Right lobe of liver (tissue), 6 donors: ENCODE data around the gene INTS3. TPM values are rescaled to one million over a fixed set of nuclear protein-coding genes. Genes with fewer than 3 reads are reported as not detected.

Source experiments
- ATAC-seq, 4 donors: fragments of 200-7000 bp; cut with Tn5 transposase; one replicate each; pipeline ENCODE4 v1.9.1; 2020; ENCODE audit warnings: mild to moderate bottlenecking in 4 of 4, moderate library complexity in 4 of 4
- DNase-seq, 3 donors: peaks; one replicate each; pipeline ENCODE4 v3.0.0-alpha.2; 2020
- H3K27ac ChIP-seq, 3 donors: fragments of 200-600 bp; one replicate each; pipeline ENCODE4 v1.8.0; 2022
- H3K27me3 ChIP-seq, 2 donors: fragments of 200-600 bp; one replicate each; pipeline ENCODE4 v1.8.0; 2022
- H3K36me3 ChIP-seq, 4 donors: fragments of 200-600 bp; sonication (generic) in 1 of 4; one replicate each; pipeline versions ENCODE4 v1.5.1 to v1.8.0; 2017 to 2022; ENCODE audit warnings: control low read depth in 1 of 4
- H3K4me1 ChIP-seq, 4 donors: fragments of 200-600 bp; sonication (generic) in 1 of 4; one replicate each; pipeline versions ENCODE4 v1.5.1 to v1.8.0; 2017 to 2022; ENCODE audit warnings: control low read depth in 1 of 4
- H3K4me3 ChIP-seq, 3 donors: fragments of 200-600 bp; one replicate each; pipeline ENCODE4 v1.8.0; 2022
- H3K9me3 ChIP-seq, 4 donors: fragments of 200-600 bp; sonication (generic) in 1 of 4; one replicate each; pipeline versions ENCODE4 v1.5.1 to v1.8.0; 2017 to 2022; ENCODE audit warnings: control low read depth in 1 of 4
- CTCF ChIP-seq, 4 donors: fragments of 200-600 bp in 3 of 4; fragments of 450-650 bp in 1 of 4; IDR thresholded peaks; one replicate each; pipeline versions ENCODE4 v1.5.1 to v1.8.0; 2016 to 2022; ENCODE audit warnings: antibody characterized with exemption in 4 of 4, mild to moderate bottlenecking in 2 of 4
- POLR2A ChIP-seq: fragments of 450-650 bp; IDR thresholded peaks from one replicate; pipeline ENCODE4 v1.6.1; 2017; ENCODE audit warnings: antibody characterized with exemption, mild to moderate bottlenecking
- WGBS: methylation state at CpG from one replicate; pipeline ENCODE4 v1.1.6; 2018; ENCODE audit warnings: low coverage, low lambda C conversion rate; ENCODE audit not compliant: insufficient coverage; ENCODE audit errors: missing lambda C conversion rate; 5-methylcytosine and 5-hydroxymethylcytosine counted together
- intact Hi-C, 2 donors: fragments of 100-400 bp; cut with DNase I; formaldehyde crosslinking; loops; one replicate each; pipeline versions ENCODE4 v1.11.2 to v1.14.1; 2022
- total RNA-seq, 6 experiments: library from RNA; depleted of rRNA in 2 of 6; stranded (reverse); fragments of >200 nt in 2 of 6; fragmentation: NEBNext Ultra II Directional in 3 of 6; extraction: Animal tissue kit (Norgen Biotek cat#: 25700) in 3 of 6; gene quantifications; one replicate each; pipeline versions ENCODE4 v1.1.0 to v1.2.4, GENCODE V29; 2016 to 2023
- donor health status: DM: no; HTN: yes; CAD: no.
- donor health status: DM: no; HTN: no; CAD: no.
- donor health status: DM: no; HTN: no; CAD: no.
- donor health status: DM: no; HTN: yes; CAD: no.
- donor health status: DM: no; HTN: yes; CAD: no.

INTS3 gene
- total RNA-seq, 6 experiments from 2014 or later: 16.5 to 29.1 (median 22.6) TPM

GRCh38 chr1:153767519-153767918 is 39.7 kb downstream of the INTS3 start:
- Histone ChIP-seq H3K36me3 (peaks cover 0 to 55% (median 6%) of the 10 kb centered on the region in 4 donors), H3K27ac (peak overlapping the region; percentile 59 to 92 (median 89)), H3K9me3 (no peaks in the 10 kb centered on the region), H3K4me3 (no peak overlapping the region), H3K27me3 (no peaks in the 10 kb centered on the region), H3K4me1 (peaks cover 3 to 36% (median 23%) of the 10 kb centered on the region in 4 donors)
- no CpG with 5 or more reads among the region's 11 CpGs for WGBS
- ATAC-seq (no peak), DNase-seq (peak in 1 of 3 donors; percentile 58)
- no peak for TF ChIP-seq POLR2A
- no peak for TF ChIP-seq CTCF (IDR thresholded peaks at IDR 0.05)
- intact Hi-C loops: no loop called here

GRCh38 chr1:153768316-153769181 is 40.7 kb downstream of the INTS3 start:
- Histone ChIP-seq H3K27ac (peak overlapping the region; percentile 64 to 92 (median 89)), H3K36me3 (peaks cover 0 to 51% (median 6%) of the 10 kb centered on the region in 4 donors), H3K4me1 (peaks cover 3 to 36% (median 23%) of the 10 kb centered on the region in 4 donors), H3K4me3 (no peak overlapping the region), H3K9me3 (no peaks in the 10 kb centered on the region), H3K27me3 (no peaks in the 10 kb centered on the region)
- TF ChIP-seq CTCF (IDR thresholded peaks at IDR 0.05): no peak
- TF ChIP-seq POLR2A: no peak
- DNase-seq (peak; percentile 58 to 91 (median 77)), ATAC-seq (peak; percentile 83 to 88 (median 86))
- intact Hi-C loops: no loop called here
- 27% methylated on average over 4 of the region's 4 CpGs for WGBS

GRCh38 chr1:153769221-153769620 is 41.4 kb downstream of the INTS3 start:
- Histone ChIP-seq H3K9me3 (no peaks in the 10 kb centered on the region), H3K27me3 (no peaks in the 10 kb centered on the region), H3K4me3 (no peak overlapping the region), H3K27ac (peak overlapping the region; percentile 64 to 92 (median 89)), H3K4me1 (peaks cover 3 to 38% (median 22%) of the 10 kb centered on the region in 4 donors), H3K36me3 (peaks cover 0 to 49% (median 6%) of the 10 kb centered on the region in 4 donors)
- intact Hi-C loops: no loop called here
- TF ChIP-seq CTCF (IDR thresholded peaks at IDR 0.05) (no peak), POLR2A (no peak)
- DNase-seq: no peak
- WGBS: 63% methylated on average over 2 of the region's 3 CpGs
- ATAC-seq: no peak

GRCh38 chr1:153770797-153771196 is 42.9 kb downstream of the INTS3 start:
- no peak for ATAC-seq
- Histone ChIP-seq H3K4me1 (peaks cover 3 to 47% (median 22%) of the 10 kb centered on the region in 4 donors), H3K36me3 (peaks cover 0 to 33% (median 5%) of the 10 kb centered on the region in 4 donors), H3K27me3 (no peaks in the 10 kb centered on the region), H3K27ac (peak overlapping the region in 1 of 3 donors; percentile 1), H3K4me3 (no peak overlapping the region), H3K9me3 (no peaks in the 10 kb centered on the region)
- intact Hi-C loops: loop anchor here in 1 of 2 donors (10.0 kb wide), 1 partner anchor 96 kb away; the partner anchor contains the start of genes ILF2 and NPR1
- 73% methylated on average over 5 of the region's 11 CpGs for WGBS
- peak in 1 of 3 donors; percentile 58 for DNase-seq
- TF ChIP-seq CTCF (IDR thresholded peaks at IDR 0.05) (no peak), POLR2A (no peak)
